H9 (cell line): Measurements from ENCODE around the gene GGTLC2. TPM values are rescaled to one million over a fixed set of nuclear protein-coding genes. Genes with fewer than 3 reads are reported as not detected.

ENCODE experiments used
- DNase-seq: peaks from one replicate; pipeline ENCODE4 v3.0.0-alpha.2; 2017
- H2AFZ ChIP-seq: one replicate; pipeline ENCODE4 v1.6.1; 2013; ENCODE audit warnings: mild to moderate bottlenecking, low read length, control low read depth, moderate library complexity
- H2AK5ac ChIP-seq: 2 replicates; pipeline ENCODE4 v1.6.1; 2013; ENCODE audit warnings: low read length, control low read depth, mixed read lengths; ENCODE audit not compliant: insufficient read length
- H2BK120ac ChIP-seq: one replicate; pipeline ENCODE4 v1.6.1; 2013; ENCODE audit warnings: low read depth, mild to moderate bottlenecking, low read length, control low read depth, inconsistent platforms; ENCODE audit not compliant: poor library complexity, severe bottlenecking
- H2BK12ac ChIP-seq: 2 replicates; pipeline ENCODE4 v1.6.1; 2013; ENCODE audit warnings: low read length, control low read depth, mixed read lengths, low read depth; ENCODE audit not compliant: insufficient read length
- H2BK15ac ChIP-seq: 2 replicates; pipeline ENCODE4 v1.6.1; 2013; ENCODE audit warnings: low read depth, low read length, control low read depth
- H2BK20ac ChIP-seq: one replicate; pipeline ENCODE4 v1.6.1; 2013; ENCODE audit warnings: low read depth, mild to moderate bottlenecking, low read length, control low read depth, inconsistent platforms; ENCODE audit not compliant: poor library complexity, severe bottlenecking
- H2BK5ac ChIP-seq: 2 replicates; pipeline ENCODE4 v1.6.1; 2013; ENCODE audit warnings: low read length, control low read depth, mixed read lengths; ENCODE audit not compliant: insufficient read length
- H3K14ac ChIP-seq: 2 replicates; pipeline ENCODE4 v1.6.1; 2013; ENCODE audit warnings: low read length, control low read depth; ENCODE audit not compliant: insufficient read depth
- H3K18ac ChIP-seq: 2 replicates; pipeline ENCODE4 v1.6.1; 2013; ENCODE audit warnings: low read depth, mild to moderate bottlenecking, mixed read lengths, low read length, control low read depth; ENCODE audit not compliant: insufficient read length
- H3K23ac ChIP-seq: 2 replicates; pipeline ENCODE4 v1.6.1; 2013; ENCODE audit warnings: low read length, control low read depth, mixed read lengths, low read depth; ENCODE audit not compliant: insufficient read length
- H3K23me2 ChIP-seq: 2 replicates; pipeline ENCODE4 v1.6.1; 2013; ENCODE audit warnings: low read depth, mild to moderate bottlenecking, mixed read lengths, low read length, control low read depth; ENCODE audit not compliant: insufficient read length, poor library complexity, severe bottlenecking
- H3K27ac ChIP-seq: 2 replicates; pipeline ENCODE4 v1.5.1; 2013; ENCODE audit warnings: low read length, control low read depth, mixed read lengths, low read depth; ENCODE audit not compliant: insufficient read length
- H3K27me3 ChIP-seq: 2 replicates; pipeline ENCODE4 v1.6.1; 2013; ENCODE audit warnings: low read length, control low read depth, inconsistent platforms; ENCODE audit not compliant: insufficient read depth
- H3K4ac ChIP-seq: 2 replicates; pipeline ENCODE4 v1.6.1; 2013; ENCODE audit warnings: low read depth, mild to moderate bottlenecking, control low read depth, inconsistent platforms, low read length, moderate library complexity
- H3K4me1 ChIP-seq: 2 replicates; pipeline ENCODE4 v1.6.1; 2013; ENCODE audit warnings: low read length, control low read depth, inconsistent platforms; ENCODE audit not compliant: insufficient read depth
- H3K4me2 ChIP-seq: 2 replicates; pipeline ENCODE4 v1.6.1; 2013; ENCODE audit warnings: low read length, control low read depth, mixed read lengths; ENCODE audit not compliant: insufficient read length, insufficient read depth
- H3K56ac ChIP-seq: 2 replicates; pipeline ENCODE4 v1.6.1; 2013; ENCODE audit warnings: low read depth, mild to moderate bottlenecking, mixed read lengths, low read length, control low read depth; ENCODE audit not compliant: insufficient read length
- H3K79me1 ChIP-seq: 2 replicates; pipeline ENCODE4 v1.6.1; 2013; ENCODE audit warnings: low read depth, mild to moderate bottlenecking, moderate library complexity, low read length, control low read depth, inconsistent platforms; ENCODE audit not compliant: insufficient read depth, poor library complexity, severe bottlenecking
- H3K79me2 ChIP-seq: 2 replicates; pipeline ENCODE4 v1.6.1; 2013; ENCODE audit warnings: low read length, control low read depth, inconsistent platforms; ENCODE audit not compliant: insufficient read depth
- H3K9ac ChIP-seq: 2 replicates; pipeline ENCODE4 v1.6.1; 2013; ENCODE audit warnings: low read length, control low read depth, mixed read lengths; ENCODE audit not compliant: insufficient read length; ENCODE audit errors: extremely low read depth
- H3K9me3 ChIP-seq: one replicate; pipeline ENCODE4 v1.6.1; 2013; ENCODE audit warnings: low read depth, low read length, inconsistent platforms; ENCODE audit not compliant: control insufficient read depth
- H3T11ph ChIP-seq: one replicate; pipeline ENCODE4 v1.6.1; 2013; ENCODE audit warnings: mild to moderate bottlenecking, low read length, control low read depth, inconsistent platforms
- H4K20me1 ChIP-seq: one replicate; pipeline ENCODE4 v1.6.1; 2013; ENCODE audit not compliant: control insufficient read depth, insufficient read length, insufficient read depth
- H4K5ac ChIP-seq: 2 replicates; pipeline ENCODE4 v1.6.1; 2013; ENCODE audit warnings: low read depth, mild to moderate bottlenecking, mixed read lengths, low read length, control low read depth; ENCODE audit not compliant: insufficient read length
- H4K8ac ChIP-seq: replicated peaks from 2 replicates; pipeline ENCODE4 v1.6.1; 2013; ENCODE audit warnings: low read length, control low read depth, mixed read lengths, low read depth; ENCODE audit not compliant: insufficient read length
- H4K91ac ChIP-seq: 2 replicates; pipeline ENCODE4 v1.6.1; 2013; ENCODE audit warnings: low read depth, mild to moderate bottlenecking, moderate library complexity, mixed read lengths, low read length, control low read depth; ENCODE audit not compliant: insufficient read length
- H3K27ac Mint-ChIP-seq, 3 experiments: 2 replicates in 2 of 3; 3 replicates in 1 of 3; pipeline ENCODE4 v1.8.0; 2020 to 2021; ENCODE audit warnings: mixed read lengths in 3 of 3, mild to moderate bottlenecking in 1 of 3, moderate library complexity in 1 of 3
- H3K27me3 Mint-ChIP-seq: 2 replicates; pipeline ENCODE4 v1.8.0; 2021; ENCODE audit warnings: low read depth, mild to moderate bottlenecking, moderate library complexity, mixed read lengths
- H3K36me3 Mint-ChIP-seq, 3 experiments: 2 replicates in 2 of 3; 3 replicates in 1 of 3; pipeline ENCODE4 v1.8.0; 2020 to 2021; ENCODE audit warnings: low read depth in 3 of 3, mixed read lengths in 3 of 3; ENCODE audit not compliant: insufficient read depth in 1 of 3
- H3K4me1 Mint-ChIP-seq, 2 experiments: 2 replicates each; pipeline ENCODE4 v1.8.0; 2020; ENCODE audit warnings: mixed read lengths in 2 of 2
- H3K4me3 Mint-ChIP-seq, 2 experiments: 2 replicates in 1 of 2; 3 replicates in 1 of 2; pipeline ENCODE4 v1.8.0; 2020 to 2021; ENCODE audit warnings: mild to moderate bottlenecking in 2 of 2, mixed read lengths in 2 of 2, moderate library complexity in 1 of 2
- H3K9me3 Mint-ChIP-seq, 2 experiments: 2 replicates in 1 of 2; 3 replicates in 1 of 2; pipeline ENCODE4 v1.8.0; 2020; ENCODE audit warnings: mild to moderate bottlenecking in 2 of 2, mixed read lengths in 2 of 2, moderate library complexity in 1 of 2
- WGBS: extraction: QIAGEN DNeasy Blood & Tissue Kit; methylation state at CpG from one replicate; pipeline ENCODE4 v1.1.7; 2013; ENCODE audit warnings: missing lambda C conversion rate, low lambda C conversion rate, mixed read lengths; ENCODE audit not compliant: insufficient read length; ENCODE audit errors: extremely low coverage; 5-methylcytosine and 5-hydroxymethylcytosine counted together
- total RNA-seq: library from RNA; stranded (reverse); gene quantifications from 2 replicates; pipeline ENCODE4 v1.2.1, GENCODE V29; 2021
- TF ChIP-seq, protein P1 (sequence below): fragments of 200-600 bp; sonication (generic); conservative IDR thresholded peaks from 3 replicates; pipeline ENCODE4 v1.8.0; 2021; ENCODE audit warnings: antibody characterized with exemption, mild to moderate bottlenecking

Gene GGTLC2
- total RNA-seq, 1 experiment from 2014 or later: not detected

GRCh38 chr22:22614065-22614464, 30.3 kb upstream of the GGTLC2 start:
- Histone ChIP-seq H4K8ac (no peak overlapping the region), H3K9me3 (no peaks in the 10 kb centered on the region)
- peaks cover 99% of the 10 kb centered on the region for H3K27me3 Mint-ChIP-seq

More at GRCh38 chr22:22614065-22614464, 30.3 kb upstream of the GGTLC2 start:
- Histone ChIP-seq H2BK12ac (no peak overlapping the region), H3K56ac (no peak overlapping the region), H3K14ac (no peak overlapping the region), H2BK20ac (no peak overlapping the region), H3K79me1 (no peaks in the 10 kb centered on the region), H3K4me2 (no peak overlapping the region), H2BK5ac (no peak overlapping the region), H3K18ac (no peak overlapping the region), H3K23me2 (no peaks in the 10 kb centered on the region), H4K91ac (no peak overlapping the region), H4K5ac (no peak overlapping the region), H3K23ac (no peak overlapping the region), H2BK120ac (no peak overlapping the region), H3K79me2 (no peaks in the 10 kb centered on the region), H2AFZ (no peak overlapping the region), H3K4me1 (no peaks in the 10 kb centered on the region), H3K9ac (no peak overlapping the region), H4K20me1 (no peaks in the 10 kb centered on the region), H2AK5ac (no peak overlapping the region), H3K27me3 (peaks cover 27% of the 10 kb centered on the region; the same call in 1 of the 2 replicates), H3K4ac (no peak overlapping the region), H3T11ph (no peak overlapping the region), H3K27ac (no peak overlapping the region), H2BK15ac (no peak overlapping the region)
- no CpG with 5 or more reads among the region's 3 CpGs for WGBS
- no peaks in the 10 kb centered on the region for H3K36me3 Mint-ChIP-seq
- no peak overlapping the region for H3K4me3 Mint-ChIP-seq
- TF ChIP-seq, protein P1, sequence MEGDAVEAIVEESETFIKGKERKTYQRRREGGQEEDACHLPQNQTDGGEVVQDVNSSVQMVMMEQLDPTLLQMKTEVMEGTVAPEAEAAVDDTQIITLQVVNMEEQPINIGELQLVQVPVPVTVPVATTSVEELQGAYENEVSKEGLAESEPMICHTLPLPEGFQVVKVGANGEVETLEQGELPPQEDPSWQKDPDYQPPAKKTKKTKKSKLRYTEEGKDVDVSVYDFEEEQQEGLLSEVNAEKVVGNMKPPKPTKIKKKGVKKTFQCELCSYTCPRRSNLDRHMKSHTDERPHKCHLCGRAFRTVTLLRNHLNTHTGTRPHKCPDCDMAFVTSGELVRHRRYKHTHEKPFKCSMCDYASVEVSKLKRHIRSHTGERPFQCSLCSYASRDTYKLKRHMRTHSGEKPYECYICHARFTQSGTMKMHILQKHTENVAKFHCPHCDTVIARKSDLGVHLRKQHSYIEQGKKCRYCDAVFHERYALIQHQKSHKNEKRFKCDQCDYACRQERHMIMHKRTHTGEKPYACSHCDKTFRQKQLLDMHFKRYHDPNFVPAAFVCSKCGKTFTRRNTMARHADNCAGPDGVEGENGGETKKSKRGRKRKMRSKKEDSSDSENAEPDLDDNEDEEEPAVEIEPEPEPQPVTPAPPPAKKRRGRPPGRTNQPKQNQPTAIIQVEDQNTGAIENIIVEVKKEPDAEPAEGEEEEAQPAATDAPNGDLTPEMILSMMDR: no peak
- H3K4me1 Mint-ChIP-seq: peaks cover 0 to 8% of the 10 kb centered on the region in 2 experiments; a peak in 1 of 4 replicates
- H3K9me3 Mint-ChIP-seq: peaks cover 0 to 2% of the 10 kb centered on the region in 2 experiments; a peak in 1 of 5 replicates
- no peak overlapping the region for H3K27ac Mint-ChIP-seq
- DNase-seq: no peak
